Peyer's patch (tissue), 4 donors: ENCODE data around the gene ANAPC13.

Experiments
- POLR2A ChIP-seq, 2 donors: fragments of 450-650 bp; IDR thresholded peaks; one replicate each; pipeline ENCODE4 v1.5.1; 2017; ENCODE audit warnings: antibody characterized with exemption in 2 of 2, mild to moderate bottlenecking in 2 of 2, moderate library complexity in 2 of 2
- TF ChIP-seq, protein P1 (sequence below), 6 experiments: fragments of 450-650 bp in 4 of 6; fragments of 200-600 bp in 2 of 6; sonication (generic) in 1 of 6; IDR thresholded peaks; one replicate each; pipeline ENCODE4 v1.5.1; 2017 to 2019; ENCODE audit warnings: antibody characterized with exemption in 6 of 6, mild to moderate bottlenecking in 3 of 6, moderate library complexity in 1 of 6

DNA sequence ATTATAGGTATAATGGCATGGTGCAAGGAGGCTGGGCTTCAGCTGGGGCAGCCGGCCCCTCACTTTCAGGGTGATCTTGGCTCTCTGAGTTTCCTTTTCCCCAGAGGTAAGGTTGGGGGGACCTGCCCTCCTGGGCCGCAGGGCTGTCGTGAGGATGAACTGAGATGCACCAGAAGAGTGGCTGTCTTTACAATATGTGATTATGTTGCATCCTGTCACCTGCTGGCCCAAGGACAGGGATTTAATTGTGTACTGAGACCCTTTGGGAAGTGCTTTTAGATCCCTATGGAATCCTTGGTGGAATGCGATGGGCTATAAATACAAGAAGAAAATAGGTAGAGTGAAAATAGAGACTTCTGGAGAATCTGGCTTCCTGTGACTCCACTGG lies 22.1 kb downstream of the ANAPC13 start:
- TF ChIP-seq, protein P1, sequence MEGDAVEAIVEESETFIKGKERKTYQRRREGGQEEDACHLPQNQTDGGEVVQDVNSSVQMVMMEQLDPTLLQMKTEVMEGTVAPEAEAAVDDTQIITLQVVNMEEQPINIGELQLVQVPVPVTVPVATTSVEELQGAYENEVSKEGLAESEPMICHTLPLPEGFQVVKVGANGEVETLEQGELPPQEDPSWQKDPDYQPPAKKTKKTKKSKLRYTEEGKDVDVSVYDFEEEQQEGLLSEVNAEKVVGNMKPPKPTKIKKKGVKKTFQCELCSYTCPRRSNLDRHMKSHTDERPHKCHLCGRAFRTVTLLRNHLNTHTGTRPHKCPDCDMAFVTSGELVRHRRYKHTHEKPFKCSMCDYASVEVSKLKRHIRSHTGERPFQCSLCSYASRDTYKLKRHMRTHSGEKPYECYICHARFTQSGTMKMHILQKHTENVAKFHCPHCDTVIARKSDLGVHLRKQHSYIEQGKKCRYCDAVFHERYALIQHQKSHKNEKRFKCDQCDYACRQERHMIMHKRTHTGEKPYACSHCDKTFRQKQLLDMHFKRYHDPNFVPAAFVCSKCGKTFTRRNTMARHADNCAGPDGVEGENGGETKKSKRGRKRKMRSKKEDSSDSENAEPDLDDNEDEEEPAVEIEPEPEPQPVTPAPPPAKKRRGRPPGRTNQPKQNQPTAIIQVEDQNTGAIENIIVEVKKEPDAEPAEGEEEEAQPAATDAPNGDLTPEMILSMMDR (IDR thresholded peaks at IDR 0.05) = no peak
- TF ChIP-seq POLR2A (IDR thresholded peaks at IDR 0.05) = no peak
